T-helper 17 cell (primary cell): ENCODE data around the gene ST3GAL3. TPM values are rescaled to one million over a fixed set of nuclear protein-coding genes. Genes with fewer than 3 reads are reported as not detected.
A peak's percentile ranks its signal among the peaks of the same experiment; 100 is the strongest.
"Not testable (repeated sequence)": the region's sequence is repeated elsewhere in the genome, so short reads cannot be mapped to it uniquely, and the experiment has no call there.

ENCODE experiments used
- ATAC-seq: fragments of 150-1000 bp; cut with Tn5 transposase; 2 replicates; pipeline ENCODE4 v1.10.0; 2021; ENCODE audit warnings: mild to moderate bottlenecking, moderate library complexity
- DNase-seq, 3 donors: peaks; one replicate each; pipeline versions ENCODE4 v3.0.0 to v3.0.0-alpha.2; 2020 to 2021
- H3K9me3 ChIP-seq: one replicate; pipeline ENCODE4 v1.7.0; 2013; ENCODE audit warnings: low read length, mild to moderate bottlenecking; ENCODE audit not compliant: control insufficient read depth, poor library complexity, severe bottlenecking
- H3K27ac Mint-ChIP-seq: one replicate; pipeline ENCODE4 v1.8.0; 2022; ENCODE audit warnings: mild to moderate bottlenecking, moderate library complexity, mixed read lengths
- H3K27me3 Mint-ChIP-seq: one replicate; pipeline ENCODE4 v1.8.0; 2022; ENCODE audit warnings: mixed read lengths
- H3K36me3 Mint-ChIP-seq: one replicate; pipeline ENCODE4 v1.8.0; 2022; ENCODE audit warnings: low read depth, mixed read lengths
- H3K4me1 Mint-ChIP-seq: one replicate; pipeline ENCODE4 v1.8.0; 2022; ENCODE audit warnings: mild to moderate bottlenecking, mixed read lengths
- H3K4me3 Mint-ChIP-seq: one replicate; pipeline ENCODE4 v1.8.0; 2022; ENCODE audit warnings: mild to moderate bottlenecking, moderate library complexity, mixed read lengths
- total RNA-seq, 4 donors: library from RNA in 2 of 4; stranded (reverse) in 2 of 4; gene quantifications; one replicate each; pipeline ENCODE4 v1.2.3 and lab custom pipeline; 2022 to 2026

ST3GAL3 gene
- total RNA-seq, 2 donors from 2014 or later, result 19.8 to 24.9 TPM

- H3K27ac Mint-ChIP-seq, result no peak overlapping the region
- no peaks in the 10 kb centered on the region for H3K4me1 Mint-ChIP-seq
- H3K36me3 Mint-ChIP-seq, result peaks cover 6% of the 10 kb centered on the region
Measured at GRCh38 chr1:43812579-43812978, 105.2 kb downstream of the ST3GAL3 start.

GRCh38 chr1:43814401-43814800 is 107.1 kb downstream of the ST3GAL3 start:
- Mint-ChIP-seq H3K4me3 (no peak overlapping the region), H3K4me1 (no peaks in the 10 kb centered on the region), H3K27me3 (no peaks in the 10 kb centered on the region), H3K27ac (no peak overlapping the region), H3K36me3 (peaks cover 5% of the 10 kb centered on the region)
- H3K9me3 ChIP-seq, result peaks cover 3% of the 10 kb centered on the region
- ATAC-seq (no peak), DNase-seq (no peak)

More at GRCh38 chr1:43812579-43812978, 105.2 kb downstream of the ST3GAL3 start:
- H3K4me3 Mint-ChIP-seq, result no peak overlapping the region
- DNase-seq (no peak), ATAC-seq (no peak)
- no peaks in the 10 kb centered on the region for H3K27me3 Mint-ChIP-seq
- no peaks in the 10 kb centered on the region for H3K9me3 ChIP-seq

GRCh38 chr1:43817304-43817939 is 110.1 kb downstream of the ST3GAL3 start:
- Mint-ChIP-seq H3K27ac (no peak overlapping the region), H3K27me3 (no peaks in the 10 kb centered on the region), H3K36me3 (peaks cover 9% of the 10 kb centered on the region), H3K4me3 (no peak overlapping the region), H3K4me1 (no peaks in the 10 kb centered on the region)
- ATAC-seq (no peak), DNase-seq (no peak)
- peaks cover 3% of the 10 kb centered on the region for H3K9me3 ChIP-seq

GRCh38 chr1:43818691-43819090 is 111.4 kb downstream of the ST3GAL3 start:
- peaks cover 9% of the 10 kb centered on the region for H3K36me3 Mint-ChIP-seq
- no peak for DNase-seq
- no peak overlapping the region for H3K27ac Mint-ChIP-seq
- H3K27me3 Mint-ChIP-seq, result no peaks in the 10 kb centered on the region
- H3K4me3 Mint-ChIP-seq, result no peak overlapping the region
- H3K4me1 Mint-ChIP-seq, result peaks cover 5% of the 10 kb centered on the region
- H3K9me3 ChIP-seq, result peaks cover 3% of the 10 kb centered on the region
- no peak for ATAC-seq

- H3K4me3 Mint-ChIP-seq, result no peak overlapping the region
- H3K9me3 ChIP-seq, result peaks cover 3% of the 10 kb centered on the region
- ATAC-seq (no peak), DNase-seq (no peak)
- H3K27ac Mint-ChIP-seq, result no peak overlapping the region
- peaks cover 7% of the 10 kb centered on the region for H3K4me1 Mint-ChIP-seq
- peaks cover 9% of the 10 kb centered on the region for H3K36me3 Mint-ChIP-seq
- H3K27me3 Mint-ChIP-seq, result no peaks in the 10 kb centered on the region
Measured at GRCh38 chr1:43819357-43819756, 112.0 kb downstream of the ST3GAL3 start.

- Mint-ChIP-seq H3K27me3 (no peaks in the 10 kb centered on the region), H3K36me3 (peaks cover 9% of the 10 kb centered on the region), H3K4me1 (peaks cover 7% of the 10 kb centered on the region), H3K4me3 (no peak overlapping the region), H3K27ac (no peak overlapping the region)
- peaks cover 3% of the 10 kb centered on the region for H3K9me3 ChIP-seq
- no peak for ATAC-seq
- DNase-seq, result no peak
Measured at GRCh38 chr1:43821471-43821870, 114.1 kb downstream of the ST3GAL3 start.

- Mint-ChIP-seq H3K36me3 (peaks cover 9% of the 10 kb centered on the region), H3K4me3 (no peak overlapping the region), H3K4me1 (peaks cover 7% of the 10 kb centered on the region), H3K27me3 (no peaks in the 10 kb centered on the region), H3K27ac (no peak overlapping the region)
- ATAC-seq (no peak), DNase-seq (no peak)
- H3K9me3 ChIP-seq, result peaks cover 3% of the 10 kb centered on the region
Measured at GRCh38 chr1:43822040-43822690, 114.8 kb downstream of the ST3GAL3 start.

- DNase-seq, result no peak
- Mint-ChIP-seq H3K27ac (no peak overlapping the region), H3K36me3 (peaks cover 7% of the 10 kb centered on the region), H3K4me3 (no peak overlapping the region), H3K4me1 (peaks cover 9% of the 10 kb centered on the region), H3K27me3 (no peaks in the 10 kb centered on the region)
- no peaks in the 10 kb centered on the region for H3K9me3 ChIP-seq
- no peak for ATAC-seq
Measured at GRCh38 chr1:43824795-43825194, 117.5 kb downstream of the ST3GAL3 start.

GRCh38 chr1:43828574-43828973 is 121.2 kb downstream of the ST3GAL3 start:
- peaks cover 6% of the 10 kb centered on the region for H3K36me3 Mint-ChIP-seq
- no peak overlapping the region for H3K27ac Mint-ChIP-seq
- no peak for DNase-seq
- no peaks in the 10 kb centered on the region for H3K27me3 Mint-ChIP-seq
- H3K4me1 Mint-ChIP-seq, result peaks cover 17% of the 10 kb centered on the region
- H3K9me3 ChIP-seq, result no peaks in the 10 kb centered on the region
- no peak overlapping the region for H3K4me3 Mint-ChIP-seq
- ATAC-seq, result no peak

- no peak for ATAC-seq
- Mint-ChIP-seq H3K27me3 (no peaks in the 10 kb centered on the region), H3K4me1 (peaks cover 29% of the 10 kb centered on the region), H3K4me3 (no peak overlapping the region), H3K27ac (peak overlapping the region; percentile 24), H3K36me3 (peaks cover 8% of the 10 kb centered on the region)
- no peak for DNase-seq
- no peaks in the 10 kb centered on the region for H3K9me3 ChIP-seq
Measured at GRCh38 chr1:43830802-43831201, 123.5 kb downstream of the ST3GAL3 start.

GRCh38 chr1:43831851-43832250 is 124.5 kb downstream of the ST3GAL3 start:
- no peaks in the 10 kb centered on the region for H3K27me3 Mint-ChIP-seq
- DNase-seq, result no peak
- peaks cover 8% of the 10 kb centered on the region for H3K36me3 Mint-ChIP-seq
- H3K4me3 Mint-ChIP-seq, result no peak overlapping the region
- ATAC-seq, result no peak
- no peaks in the 10 kb centered on the region for H3K9me3 ChIP-seq
- peaks cover 33% of the 10 kb centered on the region for H3K4me1 Mint-ChIP-seq
- H3K27ac Mint-ChIP-seq, result no peak overlapping the region

- H3K4me1 Mint-ChIP-seq, result peaks cover 35% of the 10 kb centered on the region
- peak overlapping the region; percentile 25 for H3K4me3 Mint-ChIP-seq
- H3K36me3 Mint-ChIP-seq, result peaks cover 8% of the 10 kb centered on the region
- no peaks in the 10 kb centered on the region for H3K27me3 Mint-ChIP-seq
- H3K9me3 ChIP-seq, result no peaks in the 10 kb centered on the region
- no peak overlapping the region for H3K27ac Mint-ChIP-seq
- ATAC-seq (peak; percentile 25), DNase-seq (no peak)
Measured at GRCh38 chr1:43832255-43832654, 124.9 kb downstream of the ST3GAL3 start.

GRCh38 chr1:43832998-43833397 is 125.7 kb downstream of the ST3GAL3 start:
- Mint-ChIP-seq H3K36me3 (peaks cover 8% of the 10 kb centered on the region), H3K27ac (no peak overlapping the region)
- no peak for ATAC-seq

GRCh38 chr1:43833902-43834279 is 126.6 kb downstream of the ST3GAL3 start:
- not testable (repeated sequence) for DNase-seq, ATAC-seq, H3K4me3 Mint-ChIP-seq, H3K27ac Mint-ChIP-seq, H3K9me3 ChIP-seq, H3K27me3 Mint-ChIP-seq
- peaks cover 10% of the 10 kb centered on the region for H3K36me3 Mint-ChIP-seq
- H3K4me1 Mint-ChIP-seq, result peaks cover 35% of the 10 kb centered on the region

More at GRCh38 chr1:43832998-43833397, 125.7 kb downstream of the ST3GAL3 start:
- H3K4me3 Mint-ChIP-seq, result no peak overlapping the region
- no peaks in the 10 kb centered on the region for H3K27me3 Mint-ChIP-seq
- H3K4me1 Mint-ChIP-seq, result peaks cover 35% of the 10 kb centered on the region
- no peak for DNase-seq
- no peaks in the 10 kb centered on the region for H3K9me3 ChIP-seq
